ENCODE measurements around the gene PAX5.

- TF ChIP-seq BRCA1 (CRISPR knock-in tag; IDR thresholded peaks at IDR 0.05) (no peak), UBTF (CRISPR knock-in tag; IDR thresholded peaks at IDR 0.05) (no peak), IKZF1 (IDR thresholded peaks at IDR 0.05) (no peak), CTCF (CRISPR knock-in tag; IDR thresholded peaks at IDR 0.05) (no peak), ZNF773 (CRISPR knock-in tag; IDR thresholded peaks at IDR 0.05; ENCODE audit: borderline replicate concordance) (no peak), NCOA2 (CRISPR knock-in tag; IDR thresholded peaks at IDR 0.05) (no peak), SRF (IDR thresholded peaks at IDR 0.05; ENCODE audit: low read depth, low read length) (no peak), SUZ12 (IDR thresholded peaks at IDR 0.05; ENCODE audit: low read depth, low read length) (no peak), PRDM10 (CRISPR knock-in tag; IDR thresholded peaks at IDR 0.05; ENCODE audit: low read depth) (no peak)
Observed at GRCh38 chr9:37033141-37033540, 927 bp downstream of the PAX5 start.

Measured in HepG2 (cell line).